Cardiac muscle cell (in vitro differentiated cells and primary cell): ENCODE measurements around the gene OR6B2. TPM values are rescaled to one million over a fixed set of nuclear protein-coding genes. Genes with fewer than 3 reads are reported as not detected.
"Not testable (repeated sequence)": the region's sequence is repeated elsewhere in the genome, so short reads cannot be mapped to it uniquely, and the experiment has no call there.

ENCODE experiments used
- DNase-seq, 2 donors: peaks; one replicate each; pipeline versions ENCODE4 v3.0.0 to v3.0.0-alpha.2; 2010 to 2017; ENCODE audit warnings: low read depth in 1 of 2, low spot score in 1 of 2
- H3K27ac ChIP-seq: fragments of 200-600 bp; sonication (generic); 2 replicates; pipeline ENCODE4 v1.5.1; 2016
- H3K27me3 ChIP-seq: fragments of 200-600 bp; sonication (generic); 2 replicates; pipeline ENCODE4 v1.6.0; 2016; ENCODE audit warnings: control low read depth
- H3K36me3 ChIP-seq: fragments of 200-600 bp; sonication (generic); 2 replicates; pipeline ENCODE4 v1.5.1; 2016; ENCODE audit warnings: control low read depth
- H3K4me1 ChIP-seq: fragments of 200-600 bp; sonication (generic); 2 replicates; pipeline ENCODE4 v1.8.1; 2017; ENCODE audit warnings: low read depth, mild to moderate bottlenecking, mixed run types
- H3K4me3 ChIP-seq: fragments of 200-600 bp; sonication (generic); 2 replicates; pipeline ENCODE4 v1.5.1; 2016; ENCODE audit warnings: mild to moderate bottlenecking
- H3K9me3 ChIP-seq: fragments of 200-600 bp; sonication (generic); 2 replicates; pipeline ENCODE4 v1.5.1; 2017; ENCODE audit warnings: low read depth, mild to moderate bottlenecking, control low read depth
- polyA plus RNA-seq: library from polyadenylated mRNA; unstranded; fragments of >200 nt; fragmentation: Nextera tagmentation; extraction: Ambion mirVana; gene quantifications from 2 replicates; pipeline ENCODE4 v1.2.1, GENCODE V29; 2016
- total RNA-seq: library from RNA; depleted of rRNA; stranded (reverse); fragments of >200 nt; gene quantifications from 2 replicates; pipeline ENCODE4 v1.2.3, GENCODE V29; 2016
- TF ChIP-seq, protein P1 (sequence below): IDR thresholded peaks from 2 replicates; pipeline ENCODE4 v1.5.1; 2012; ENCODE audit warnings: low read depth, mild to moderate bottlenecking, low read length

Gene OR6B2
- total and polyA plus RNA-seq, 2 experiments from 2014 or later: not detected

DNA sequence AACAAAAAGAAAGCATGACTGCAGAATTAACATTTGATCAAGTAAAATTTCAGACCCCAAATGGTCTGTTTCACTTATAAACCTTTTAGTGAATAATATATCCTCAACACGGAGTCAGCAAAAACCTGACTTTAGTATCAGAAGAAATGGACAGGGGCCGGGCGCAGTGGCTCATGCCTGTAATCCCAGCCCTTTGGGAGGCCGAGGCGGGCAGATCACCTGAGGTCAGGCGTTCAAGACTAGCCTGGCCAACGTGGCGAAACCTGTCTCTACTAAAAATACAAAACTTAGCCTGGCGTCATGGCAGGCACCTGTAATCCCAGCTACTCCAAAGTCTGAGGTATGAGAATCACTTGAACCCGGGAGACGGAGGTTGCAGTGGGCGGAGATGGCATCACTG is 20.0 kb upstream of the OR6B2 start:
- Histone ChIP-seq H3K9me3 (no peaks in the 10 kb centered on the region), H3K27ac (no peak overlapping the region), H3K36me3 (no peaks in the 10 kb centered on the region), H3K4me1 (no peaks in the 10 kb centered on the region), H3K4me3 (no peak overlapping the region), H3K27me3 (no peaks in the 10 kb centered on the region)
- no peak for DNase-seq
- TF ChIP-seq, protein P1, sequence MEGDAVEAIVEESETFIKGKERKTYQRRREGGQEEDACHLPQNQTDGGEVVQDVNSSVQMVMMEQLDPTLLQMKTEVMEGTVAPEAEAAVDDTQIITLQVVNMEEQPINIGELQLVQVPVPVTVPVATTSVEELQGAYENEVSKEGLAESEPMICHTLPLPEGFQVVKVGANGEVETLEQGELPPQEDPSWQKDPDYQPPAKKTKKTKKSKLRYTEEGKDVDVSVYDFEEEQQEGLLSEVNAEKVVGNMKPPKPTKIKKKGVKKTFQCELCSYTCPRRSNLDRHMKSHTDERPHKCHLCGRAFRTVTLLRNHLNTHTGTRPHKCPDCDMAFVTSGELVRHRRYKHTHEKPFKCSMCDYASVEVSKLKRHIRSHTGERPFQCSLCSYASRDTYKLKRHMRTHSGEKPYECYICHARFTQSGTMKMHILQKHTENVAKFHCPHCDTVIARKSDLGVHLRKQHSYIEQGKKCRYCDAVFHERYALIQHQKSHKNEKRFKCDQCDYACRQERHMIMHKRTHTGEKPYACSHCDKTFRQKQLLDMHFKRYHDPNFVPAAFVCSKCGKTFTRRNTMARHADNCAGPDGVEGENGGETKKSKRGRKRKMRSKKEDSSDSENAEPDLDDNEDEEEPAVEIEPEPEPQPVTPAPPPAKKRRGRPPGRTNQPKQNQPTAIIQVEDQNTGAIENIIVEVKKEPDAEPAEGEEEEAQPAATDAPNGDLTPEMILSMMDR: no peak

DNA sequence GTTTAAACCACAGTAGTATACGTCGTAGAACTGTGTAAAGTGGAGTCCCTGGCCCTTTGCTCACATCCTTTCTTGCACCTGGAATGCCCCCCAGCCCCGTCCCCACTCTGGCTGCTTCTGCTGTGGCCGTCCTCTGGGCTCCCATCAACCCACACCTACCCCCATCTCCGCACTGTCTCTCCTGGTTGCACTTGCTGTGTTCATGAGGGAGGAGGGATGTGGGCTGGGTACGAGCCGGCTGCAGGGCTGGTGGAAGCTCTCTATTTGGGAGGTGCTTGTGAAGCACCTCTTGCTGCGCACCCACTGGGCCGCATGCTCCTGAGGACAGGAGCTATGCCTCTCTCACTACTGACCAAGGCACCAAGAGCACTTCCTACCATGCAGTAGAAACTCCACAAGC is 18.0 kb upstream of the OR6B2 start:
- Histone ChIP-seq H3K27me3 (no peaks in the 10 kb centered on the region), H3K27ac (no peak overlapping the region)
- no peak for DNase-seq

DNA sequence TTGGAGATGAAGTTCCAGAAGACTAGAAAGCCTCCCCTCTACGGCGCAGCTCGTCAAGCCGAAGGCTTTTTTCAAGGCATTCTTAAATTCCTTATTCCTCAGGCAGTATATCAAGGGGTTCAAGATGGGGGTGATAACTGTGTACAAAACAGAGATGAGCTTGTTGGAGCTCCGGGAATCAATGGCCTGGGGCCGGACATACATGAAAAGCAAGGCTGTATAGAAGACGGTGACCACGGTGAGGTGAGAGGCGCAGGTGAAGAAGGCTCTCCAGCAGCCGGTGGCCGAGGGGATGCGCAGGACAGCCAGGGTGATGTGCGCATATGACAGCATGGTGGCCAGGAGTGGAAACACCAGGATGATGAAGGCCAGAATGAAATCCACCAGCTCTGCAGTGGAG is 14.9 kb upstream of the OR6B2 start:
- DNase-seq: no peak
- Histone ChIP-seq H3K4me3 (no peak overlapping the region), H3K4me1 (no peaks in the 10 kb centered on the region), H3K27me3 (no peaks in the 10 kb centered on the region), H3K27ac (no peak overlapping the region), H3K36me3 (no peaks in the 10 kb centered on the region), H3K9me3 (no peaks in the 10 kb centered on the region)
- TF ChIP-seq, protein P1: no peak

More for the DNA sequence above, 18.0 kb upstream of the OR6B2 start:
- no peaks in the 10 kb centered on the region for H3K9me3 ChIP-seq
- TF ChIP-seq, protein P1: no peak
- no peaks in the 10 kb centered on the region for H3K4me1 ChIP-seq
- H3K36me3 ChIP-seq: no peaks in the 10 kb centered on the region
- no peak overlapping the region for H3K4me3 ChIP-seq

DNA sequence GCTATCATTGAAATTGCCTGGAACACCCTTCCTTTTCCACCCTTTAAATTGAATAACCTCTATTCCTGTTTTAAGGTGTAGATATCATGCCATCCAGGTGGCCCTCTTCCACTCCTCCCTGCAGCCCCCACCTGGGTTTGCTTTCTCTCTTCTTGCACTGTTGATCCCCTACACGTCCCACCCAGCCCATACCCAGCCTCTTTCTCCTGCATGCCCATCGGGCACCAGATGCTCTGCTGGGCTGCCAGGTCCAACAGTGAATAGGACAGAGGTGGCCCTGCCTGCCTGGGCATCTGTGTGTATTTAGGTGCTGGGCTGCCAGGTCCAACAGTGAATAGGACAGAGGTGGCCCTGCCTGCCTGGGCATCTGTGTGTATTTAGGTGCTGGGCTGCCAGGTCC is 13.9 kb upstream of the OR6B2 start:
- not testable (repeated sequence) for DNase-seq, H3K4me1 ChIP-seq, H3K36me3 ChIP-seq, H3K9me3 ChIP-seq, H3K27ac ChIP-seq, H3K27me3 ChIP-seq, H3K4me3 ChIP-seq

DNA sequence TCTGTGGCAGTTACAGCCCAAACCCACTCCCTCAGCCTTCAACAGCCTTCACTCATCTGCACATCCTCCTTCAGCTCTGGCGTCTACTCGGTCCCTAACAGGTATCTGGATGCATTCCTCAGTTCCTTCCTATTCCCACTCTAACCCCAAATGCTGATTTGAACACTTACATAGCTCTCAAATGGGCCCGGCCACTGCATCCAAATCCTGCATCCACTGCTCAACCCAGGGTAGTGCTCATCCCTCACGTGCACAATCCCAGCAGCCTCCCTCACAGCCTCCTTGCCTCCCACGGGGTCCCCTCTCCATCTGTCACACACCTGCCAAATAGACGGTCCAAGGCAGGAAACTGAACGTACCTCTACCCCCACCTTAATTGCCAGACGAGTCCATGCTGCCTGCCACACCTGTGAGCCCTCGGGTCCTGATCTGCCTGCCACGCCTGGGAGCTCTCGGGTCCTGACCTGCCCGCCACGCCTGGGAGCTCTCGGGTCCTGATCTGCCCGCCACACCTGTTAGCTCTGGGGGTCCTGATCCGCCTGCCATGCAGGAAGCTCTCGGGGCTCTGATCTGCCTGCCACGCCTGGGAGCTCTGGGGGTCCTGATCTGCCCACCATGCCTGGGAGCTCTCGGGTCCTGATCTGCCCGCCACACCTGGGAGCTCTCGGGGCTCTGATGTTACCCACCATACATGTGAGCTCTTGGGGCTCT is 13.2 kb upstream of the OR6B2 start:
- TF ChIP-seq, protein P1: no peak
- H3K9me3 ChIP-seq: no peaks in the 10 kb centered on the region
- no peak overlapping the region for H3K27ac ChIP-seq
- H3K4me1 ChIP-seq: no peaks in the 10 kb centered on the region
- H3K4me3 ChIP-seq: no peak overlapping the region
- DNase-seq: no peak
- H3K27me3 ChIP-seq: no peaks in the 10 kb centered on the region
- no peaks in the 10 kb centered on the region for H3K36me3 ChIP-seq

DNA sequence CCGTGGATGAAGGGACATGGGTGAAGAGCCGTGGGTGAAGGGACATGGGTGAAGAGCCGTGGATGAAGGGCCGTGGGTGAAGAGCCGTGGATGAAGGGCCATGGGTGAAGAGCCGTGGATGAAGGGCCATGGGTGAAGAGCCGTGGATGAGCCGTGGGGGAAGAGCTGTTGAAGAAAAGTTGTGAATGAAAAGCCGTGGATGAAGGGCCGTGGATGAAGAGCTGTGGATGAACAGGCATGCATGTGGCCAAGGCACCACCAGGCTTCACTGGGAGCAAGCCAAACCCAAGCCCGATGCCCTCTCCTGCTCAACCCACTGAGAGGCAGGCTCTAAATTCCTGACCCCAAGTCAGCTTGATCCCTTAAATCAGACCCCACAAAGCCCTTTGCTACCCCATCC is 12.5 kb upstream of the OR6B2 start:
- H3K36me3 ChIP-seq: no peaks in the 10 kb centered on the region
- H3K4me1 ChIP-seq: no peaks in the 10 kb centered on the region
- no peak for DNase-seq
- no peak overlapping the region for H3K4me3 ChIP-seq
- TF ChIP-seq, protein P1: no peak
- H3K9me3 ChIP-seq: no peaks in the 10 kb centered on the region
- H3K27ac ChIP-seq: no peak overlapping the region
- H3K27me3 ChIP-seq: no peaks in the 10 kb centered on the region
